Fibroblast of lung (primary cell): ENCODE results near the gene TMPRSS4. TPM values are rescaled to one million over a fixed set of nuclear protein-coding genes. Genes with fewer than 3 reads are reported as not detected.

ENCODE experiments used
- DNase-seq, 2 donors: peaks; one replicate each; pipeline versions ENCODE4 v3.0.0 to v3.0.0-alpha.2; 2010; ENCODE audit warnings: low read depth in 2 of 2
- H2AFZ ChIP-seq: 2 replicates; pipeline ENCODE4 v1.5.1; 2012; ENCODE audit warnings: low read length, control low read depth, inconsistent platforms
- H3K27ac ChIP-seq: 2 replicates; pipeline ENCODE4 v1.5.1; 2011; ENCODE audit warnings: low read length, control low read depth; ENCODE audit not compliant: insufficient read depth
- H3K27me3 ChIP-seq: 2 replicates; pipeline ENCODE4 v1.5.1; 2011; ENCODE audit warnings: mild to moderate bottlenecking, low read length; ENCODE audit not compliant: control insufficient read depth, insufficient read depth
- H3K36me3 ChIP-seq: 2 replicates; pipeline ENCODE4 v1.5.1; 2011; ENCODE audit warnings: low read length; ENCODE audit not compliant: control insufficient read depth, insufficient read depth
- H3K4me1 ChIP-seq: 2 replicates; pipeline ENCODE4 v1.5.1; 2011; ENCODE audit warnings: low read length; ENCODE audit not compliant: control insufficient read depth, insufficient read depth; ENCODE audit errors: extremely low read depth
- H3K4me2 ChIP-seq: 2 replicates; pipeline ENCODE4 v1.5.1; 2011; ENCODE audit warnings: low read length, control low read depth; ENCODE audit not compliant: insufficient read depth; ENCODE audit errors: extremely low read depth
- H3K4me3 ChIP-seq, 4 experiments: fragments of 200-600 bp in 1 of 4; sonication (generic) in 1 of 4; replicated peaks in 1 of 4; 2 replicates each; pipeline ENCODE4 v1.5.1; 2011 to 2016; ENCODE audit warnings: low read length in 4 of 4, low read depth in 3 of 4, mild to moderate bottlenecking in 3 of 4, control low read depth in 2 of 4, inconsistent platforms in 1 of 4, mixed read lengths in 1 of 4; ENCODE audit not compliant: insufficient read depth in 1 of 4; ENCODE audit errors: control extremely low read depth in 1 of 4
- H3K79me2 ChIP-seq: 2 replicates; pipeline ENCODE4 v1.5.1; 2012; ENCODE audit warnings: mild to moderate bottlenecking, low read length, inconsistent platforms; ENCODE audit not compliant: control insufficient read depth, insufficient read depth
- H3K9ac ChIP-seq: 2 replicates; pipeline ENCODE4 v1.5.1; 2011; ENCODE audit warnings: mild to moderate bottlenecking, low read length, control low read depth; ENCODE audit not compliant: insufficient read depth
- H3K9me3 ChIP-seq: 2 replicates; pipeline ENCODE4 v1.5.1; 2012; ENCODE audit warnings: low read depth, low read length; ENCODE audit not compliant: control insufficient read depth, insufficient read depth
- H4K20me1 ChIP-seq: 2 replicates; pipeline ENCODE4 v1.5.1; 2011; ENCODE audit warnings: low read length; ENCODE audit not compliant: control insufficient read depth, insufficient read depth; ENCODE audit errors: extremely low read depth
- CTCF ChIP-seq, 2 donors: IDR thresholded peaks in 1 of 2; conservative IDR thresholded peaks in 1 of 2; 1 replicate in 1 of 2; 2 replicates in 1 of 2; pipeline ENCODE4 v1.5.1; 2011 to 2012; ENCODE audit warnings: low read length in 2 of 2, control low read depth in 1 of 2, inconsistent platforms in 1 of 2, low read depth in 1 of 2, mild to moderate bottlenecking in 1 of 2
- EZH2 ChIP-seq: IDR thresholded peaks from 2 replicates; pipeline ENCODE4 v1.5.1; 2012; ENCODE audit warnings: low read length, control low read depth, mild to moderate bottlenecking; ENCODE audit errors: missing control alignments
- polyA plus RNA-seq, 2 donors: library from polyadenylated mRNA; depleted of rRNA in 1 of 2; stranded (reverse) in 1 of 2; unstranded in 1 of 2; fragments of >200 nt; gene quantifications; 2 replicates each; pipeline ENCODE4 v1.2.1, GENCODE V29; 2011 to 2012; ENCODE audit warnings: missing spikeins in 1 of 2
- total RNA-seq: library from RNA; depleted of rRNA; stranded (reverse); fragments of >200 nt; gene quantifications from 2 replicates; pipeline ENCODE4 v1.2.1, GENCODE V29; 2014

Gene TMPRSS4
- total and polyA plus RNA-seq, 2 donors (not counting 1 experiment from before 2014, with no cell fraction given): not detected

GRCh38 chr11:118111744-118112035 lies 34.8 kb downstream of the TMPRSS4 start:
- H3K79me2 ChIP-seq: no peaks in the 10 kb centered on the region

GRCh38 chr11:118112711-118113430 lies 36.0 kb downstream of the TMPRSS4 start:
- Histone ChIP-seq H3K36me3 (no peaks in the 10 kb centered on the region), H3K4me1 (no peaks in the 10 kb centered on the region), H3K4me3 (no peak overlapping the region), H3K27ac (no peak overlapping the region), H3K9ac (no peak overlapping the region), H4K20me1 (no peaks in the 10 kb centered on the region), H2AFZ (no peak overlapping the region), H3K9me3 (no peaks in the 10 kb centered on the region), H3K4me2 (no peak overlapping the region), H3K79me2 (no peaks in the 10 kb centered on the region), H3K27me3 (no peaks in the 10 kb centered on the region)
- no peak for TF ChIP-seq CTCF (conservative IDR thresholded peaks at IDR 0.05 in 1 of 2, IDR thresholded peaks at IDR 0.05 in 1 of 2; ENCODE audit: low read depth in 1 of 2, low read length in 2 of 2)
- TF ChIP-seq EZH2: no peak
- DNase-seq: no peak

More at GRCh38 chr11:118111744-118112035, 34.8 kb downstream of the TMPRSS4 start:
- Histone ChIP-seq H3K27ac (no peak overlapping the region), H3K4me3 (no peak overlapping the region), H3K9ac (no peak overlapping the region), H3K27me3 (no peaks in the 10 kb centered on the region), H3K4me1 (no peaks in the 10 kb centered on the region), H2AFZ (no peak overlapping the region), H4K20me1 (no peaks in the 10 kb centered on the region), H3K4me2 (no peak overlapping the region), H3K36me3 (no peaks in the 10 kb centered on the region), H3K9me3 (no peaks in the 10 kb centered on the region)
- no peak for DNase-seq
- TF ChIP-seq CTCF (conservative IDR thresholded peaks at IDR 0.05 in 1 of 2, IDR thresholded peaks at IDR 0.05 in 1 of 2; ENCODE audit: low read depth in 1 of 2, low read length in 2 of 2): no peak
- TF ChIP-seq EZH2: no peak

- no peak for DNase-seq
- Histone ChIP-seq H3K4me3 (no peak overlapping the region), H3K27ac (no peak overlapping the region), H3K4me2 (no peak overlapping the region), H3K4me1 (no peaks in the 10 kb centered on the region), H3K9ac (no peak overlapping the region), H4K20me1 (no peaks in the 10 kb centered on the region), H2AFZ (no peak overlapping the region), H3K79me2 (no peaks in the 10 kb centered on the region), H3K36me3 (no peaks in the 10 kb centered on the region), H3K9me3 (no peaks in the 10 kb centered on the region), H3K27me3 (no peaks in the 10 kb centered on the region)
- TF ChIP-seq EZH2 (no peak), CTCF (conservative IDR thresholded peaks at IDR 0.05 in 1 of 2, IDR thresholded peaks at IDR 0.05 in 1 of 2; ENCODE audit: low read depth in 1 of 2, low read length in 2 of 2) (no peak)
Observed at GRCh38 chr11:118114266-118114665, 37.4 kb downstream of the TMPRSS4 start.
